Right lobe of liver (tissue), 4 donors: ENCODE results near the gene CREB3.

ENCODE experiments used
- CTCF ChIP-seq, 4 donors: fragments of 200-600 bp in 3 of 4; fragments of 450-650 bp in 1 of 4; IDR thresholded peaks; one replicate each; pipeline versions ENCODE4 v1.5.1 to v1.8.0; 2016 to 2022; ENCODE audit warnings: antibody characterized with exemption in 4 of 4, mild to moderate bottlenecking in 2 of 4
- POLR2A ChIP-seq: fragments of 450-650 bp; IDR thresholded peaks from one replicate; pipeline ENCODE4 v1.6.1; 2017; ENCODE audit warnings: antibody characterized with exemption, mild to moderate bottlenecking
- donor health status: DM: no; HTN: no; CAD: no.
- donor health status: DM: no; HTN: no; CAD: no.
- donor health status: DM: no; HTN: yes; CAD: no.

GRCh38 chr9:35766997-35767396, 34.5 kb downstream of the CREB3 start:
- no peak for TF ChIP-seq POLR2A
- TF ChIP-seq CTCF (IDR thresholded peaks at IDR 0.05) = no peak
